GM19397 (cell line): ENCODE data around the gene GALNT5.

Experiments
- ATAC-seq: cut with Tn5 transposase; IDR thresholded peaks from one replicate; pipeline ENCODE4 v1.9.1; 2021; ENCODE audit warnings: mild to moderate bottlenecking, moderate library complexity; ENCODE audit not compliant: unreplicated experiment

GALNT5 gene

GRCh38 chr2:157283468-157283867 lies 26.0 kb downstream of the GALNT5 start:
- no peak for ATAC-seq

GRCh38 chr2:157287160-157287559 lies 29.7 kb downstream of the GALNT5 start:
- ATAC-seq: no peak

- ATAC-seq: no peak
These were observed 33.0 kb downstream of the GALNT5 start for GRCh38 chr2:157290525-157290924.

- no peak for ATAC-seq
These were observed 33.5 kb downstream of the GALNT5 start for GRCh38 chr2:157291018-157291417.

- ATAC-seq: no peak
These were observed 35.3 kb downstream of the GALNT5 start for GRCh38 chr2:157292853-157293252.

GRCh38 chr2:157296490-157296889 lies 39.0 kb downstream of the GALNT5 start:
- ATAC-seq: no peak

GRCh38 chr2:157296958-157297357 lies 39.5 kb downstream of the GALNT5 start:
- no peak for ATAC-seq

- no peak for ATAC-seq
These were observed 43.8 kb downstream of the GALNT5 start for GRCh38 chr2:157301307-157301706.

- ATAC-seq: peak; percentile 71
These were observed 45.1 kb downstream of the GALNT5 start for GRCh38 chr2:157302492-157303099.

- ATAC-seq: no peak
These were observed 46.1 kb downstream of the GALNT5 start for GRCh38 chr2:157303612-157304011.

- no peak for ATAC-seq
These were observed 47.6 kb downstream of the GALNT5 start for GRCh38 chr2:157304811-157305722.

- ATAC-seq: no peak
These were observed 48.2 kb downstream of the GALNT5 start for GRCh38 chr2:157305723-157306110.

GRCh38 chr2:157307021-157307420 lies 49.5 kb downstream of the GALNT5 start:
- no peak for ATAC-seq

- ATAC-seq: no peak
These were observed 52.4 kb downstream of the GALNT5 start for GRCh38 chr2:157309878-157310277.

- ATAC-seq: no peak
These were observed 54.2 kb downstream of the GALNT5 start for GRCh38 chr2:157311706-157312105.

- no peak for ATAC-seq
These were observed 55.5 kb downstream of the GALNT5 start for GRCh38 chr2:157312866-157313486.

GRCh38 chr2:157315901-157316300 lies 58.4 kb downstream of the GALNT5 start:
- ATAC-seq: no peak

- no peak for ATAC-seq
These were observed 61.4 kb downstream of the GALNT5 start for GRCh38 chr2:157318884-157319283.

GRCh38 chr2:157319795-157320194 lies 62.3 kb downstream of the GALNT5 start:
- ATAC-seq: no peak

GRCh38 chr2:157320409-157320808 lies 62.9 kb downstream of the GALNT5 start:
- ATAC-seq: no peak

- ATAC-seq: no peak
These were observed 64.0 kb downstream of the GALNT5 start for GRCh38 chr2:157321466-157321865.

GRCh38 chr2:157322432-157322831 lies 64.9 kb downstream of the GALNT5 start:
- no peak for ATAC-seq
